GM21825 (cell line): ENCODE measurements around the gene PARG.
"Not testable (repeated sequence)": the region's sequence is repeated elsewhere in the genome, so short reads cannot be mapped to it uniquely, and the experiment has no call there.

Source experiments
- ATAC-seq: cut with Tn5 transposase; IDR thresholded peaks from one replicate; pipeline ENCODE4 v1.9.1; 2021; ENCODE audit warnings: mild to moderate bottlenecking, moderate library complexity; ENCODE audit not compliant: unreplicated experiment

PARG gene

GRCh38 chr10:49831352-49832035 lies 110.3 kb downstream of the PARG start:
- no peak for ATAC-seq

- no peak for ATAC-seq
Measured at GRCh38 chr10:49830846-49831245, 111.0 kb downstream of the PARG start.

DNA sequence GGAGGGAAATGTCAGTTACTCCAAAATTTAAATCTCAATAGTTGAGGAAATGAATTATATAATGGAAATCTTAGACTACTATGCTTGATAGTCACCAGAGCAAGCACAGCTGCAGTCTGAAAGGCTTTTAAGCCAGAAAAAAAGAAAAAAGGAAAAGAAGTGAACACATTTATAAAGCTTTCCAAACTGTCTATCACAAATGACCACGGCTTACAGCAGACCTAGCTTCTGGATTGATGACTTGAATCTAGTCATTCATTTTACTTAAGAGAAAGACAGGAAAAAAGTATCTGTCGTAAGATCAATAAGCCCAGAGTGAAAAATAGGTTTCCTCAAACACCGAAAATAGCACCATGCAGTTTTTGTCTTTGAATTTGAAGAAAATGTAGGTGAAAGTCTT lies 111.8 kb downstream of the PARG start:
- ATAC-seq: no peak

- no peak for ATAC-seq
Measured at GRCh38 chr10:49827297-49827696, 114.5 kb downstream of the PARG start.

- no peak for ATAC-seq
Measured at GRCh38 chr10:49819234-49819958, 122.4 kb downstream of the PARG start.

DNA sequence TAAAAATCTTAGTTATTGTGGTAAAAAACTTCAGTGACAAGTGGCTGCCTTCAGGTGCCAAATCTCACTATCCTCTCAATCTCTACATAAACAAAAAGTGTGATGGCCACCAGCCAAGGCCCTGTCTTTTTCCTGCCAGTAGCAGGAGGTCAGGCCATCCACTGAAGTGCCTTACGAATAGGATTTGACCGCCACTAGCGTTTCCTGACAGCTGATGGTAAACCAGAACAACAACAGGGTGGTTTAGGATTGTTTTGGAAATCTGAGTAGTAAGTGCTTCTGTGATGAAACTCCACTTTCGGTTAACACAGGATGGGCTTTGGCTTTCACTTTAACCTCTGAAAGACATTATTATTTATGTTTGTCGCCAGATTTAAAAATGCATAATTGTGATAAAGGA lies 124.0 kb downstream of the PARG start:
- no peak for ATAC-seq

DNA sequence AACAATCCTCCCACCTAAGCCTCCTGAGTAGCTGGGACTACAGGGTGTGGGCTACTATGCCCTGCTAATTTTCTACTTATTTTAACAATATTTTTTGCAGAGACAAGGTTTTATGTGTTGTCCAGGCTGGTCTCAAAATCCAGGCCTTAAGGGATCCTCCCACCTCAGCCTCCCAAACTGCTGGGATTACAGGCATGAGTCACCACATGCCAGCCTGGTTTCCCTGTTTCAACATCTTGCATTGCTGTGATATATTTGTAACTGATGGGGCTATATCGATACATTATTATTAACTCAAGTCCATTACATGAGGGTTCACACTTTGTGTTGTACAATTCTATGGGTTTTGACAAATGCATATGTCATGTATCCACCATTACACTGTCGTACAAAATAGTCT lies 137.8 kb downstream of the PARG start:
- ATAC-seq: no peak

DNA sequence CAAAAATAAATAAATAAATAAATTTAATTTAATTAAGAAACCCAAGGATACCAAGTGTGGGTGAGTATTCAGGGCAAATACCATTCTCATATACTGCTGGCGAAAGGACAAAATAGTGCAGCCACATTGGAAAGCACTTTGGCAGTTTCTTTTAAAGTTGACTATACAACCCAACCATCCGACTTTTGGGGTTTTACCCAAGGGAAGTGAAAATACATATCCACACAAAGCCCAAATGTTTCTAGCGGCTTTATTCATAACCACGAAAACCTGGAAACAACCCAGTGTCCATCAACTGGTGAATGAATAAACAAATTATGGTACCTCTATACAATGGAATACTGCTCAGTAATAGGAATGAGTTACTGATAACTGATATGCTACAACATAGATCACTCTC lies 143.6 kb downstream of the PARG start:
- ATAC-seq: no peak

GRCh38 chr10:49791100-49791499 lies 150.7 kb downstream of the PARG start:
- ATAC-seq: no peak

- ATAC-seq: no peak
Measured at GRCh38 chr10:49784681-49785080, 157.1 kb downstream of the PARG start.

DNA sequence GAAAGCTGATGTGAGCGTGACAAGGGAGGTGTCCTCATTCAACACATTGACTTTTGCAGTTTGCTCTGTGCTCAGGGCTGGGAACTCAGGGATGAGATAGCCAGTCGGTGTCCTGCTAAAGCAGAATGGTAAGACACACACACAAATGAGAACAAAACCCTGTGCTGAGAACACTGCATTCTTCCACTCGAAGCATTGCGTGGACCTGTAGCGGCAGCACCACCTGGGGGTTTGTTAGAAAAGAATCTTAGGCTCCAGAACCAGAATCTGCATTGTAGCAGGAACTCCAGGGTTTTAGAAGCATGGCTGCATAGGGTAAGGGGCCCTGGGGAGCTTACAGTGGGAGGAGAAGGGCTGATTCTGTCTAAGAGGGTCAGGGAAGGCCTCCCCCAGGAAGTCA lies 158.2 kb downstream of the PARG start:
- no peak for ATAC-seq

- ATAC-seq: no peak
Measured at GRCh38 chr10:49781247-49781646, 160.6 kb downstream of the PARG start.

GRCh38 chr10:49778197-49778596 lies 163.6 kb downstream of the PARG start:
- ATAC-seq: no peak

GRCh38 chr10:49776851-49777250 lies 165.0 kb downstream of the PARG start:
- ATAC-seq: no peak

DNA sequence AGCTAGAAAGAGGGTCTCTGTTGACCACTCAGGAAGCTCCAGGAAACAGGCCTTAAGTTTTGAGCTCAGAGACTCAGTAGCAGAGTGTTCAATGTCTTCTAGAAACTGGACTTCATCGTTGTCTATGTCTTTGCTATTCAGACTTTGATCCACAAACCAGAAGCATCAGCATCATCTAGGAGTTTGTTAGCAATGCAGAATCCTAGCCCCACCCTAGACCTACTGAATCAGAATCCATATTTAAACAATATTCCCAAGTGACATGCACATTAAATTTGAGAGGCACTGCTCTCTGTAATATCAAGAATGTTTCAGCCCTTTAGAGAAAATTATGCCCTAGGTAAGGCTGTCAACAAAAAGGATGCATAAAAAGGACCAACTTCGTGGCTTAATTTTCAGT lies 166.8 kb downstream of the PARG start:
- ATAC-seq: no peak

GRCh38 chr10:49772944-49773343 lies 168.9 kb downstream of the PARG start:
- not testable (repeated sequence) for ATAC-seq

DNA sequence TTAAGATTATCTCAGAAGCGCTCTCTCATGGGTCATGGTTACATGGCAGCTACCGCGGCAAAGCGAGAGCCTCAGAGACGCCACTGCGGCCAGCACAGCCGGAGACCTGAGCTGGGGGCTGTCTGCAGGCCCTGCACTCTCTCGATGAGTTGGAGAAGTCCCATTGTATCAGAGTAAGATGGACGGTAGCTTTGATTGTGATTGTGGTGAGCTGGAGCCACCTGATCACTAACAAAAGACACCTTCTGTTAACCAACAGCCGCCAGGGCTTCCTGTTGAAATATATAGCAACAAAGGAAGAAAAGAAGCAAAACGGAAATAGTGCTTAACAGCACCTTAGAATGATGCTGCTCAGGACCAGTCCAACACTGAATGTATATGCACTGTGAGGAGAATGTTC lies 170.8 kb downstream of the PARG start:
- not testable (repeated sequence) for ATAC-seq

DNA sequence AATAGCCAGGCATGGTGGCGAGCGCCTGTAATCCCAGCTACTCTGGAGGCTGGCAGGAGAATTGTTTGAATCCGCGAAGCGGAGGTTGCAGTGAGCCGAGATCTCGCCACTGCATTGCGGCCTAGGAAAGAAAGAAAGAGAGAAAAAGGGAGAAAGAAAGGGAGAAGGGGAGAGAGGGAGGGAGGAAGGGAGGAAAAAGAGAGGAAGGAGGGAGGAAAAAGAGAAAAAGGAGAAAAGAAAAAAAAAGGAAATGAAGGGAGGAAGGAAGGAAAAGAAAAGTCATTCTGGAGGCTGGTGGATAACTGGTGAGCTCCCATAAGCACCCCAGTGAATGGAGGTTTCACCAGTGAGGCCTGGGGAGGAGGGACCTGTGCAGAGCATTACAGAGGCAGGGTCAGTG lies 172.1 kb downstream of the PARG start:
- no peak for ATAC-seq

GRCh38 chr10:49768731-49769130 lies 173.1 kb downstream of the PARG start:
- no peak for ATAC-seq

GRCh38 chr10:49768329-49768728 lies 173.5 kb downstream of the PARG start:
- no peak for ATAC-seq
